NK-92 (cell line): Measurements from ENCODE around the gene RAPGEF4.
"Not testable (repeated sequence)": the region's sequence is repeated elsewhere in the genome, so short reads cannot be mapped to it uniquely, and the experiment has no call there.

Experiments used
- DNase-seq: peaks from one replicate; lab custom pipeline; 2025; ENCODE audit not compliant: unreplicated experiment; lab: John Stamatoyannopoulos, UW

The RAPGEF4 gene

DNA sequence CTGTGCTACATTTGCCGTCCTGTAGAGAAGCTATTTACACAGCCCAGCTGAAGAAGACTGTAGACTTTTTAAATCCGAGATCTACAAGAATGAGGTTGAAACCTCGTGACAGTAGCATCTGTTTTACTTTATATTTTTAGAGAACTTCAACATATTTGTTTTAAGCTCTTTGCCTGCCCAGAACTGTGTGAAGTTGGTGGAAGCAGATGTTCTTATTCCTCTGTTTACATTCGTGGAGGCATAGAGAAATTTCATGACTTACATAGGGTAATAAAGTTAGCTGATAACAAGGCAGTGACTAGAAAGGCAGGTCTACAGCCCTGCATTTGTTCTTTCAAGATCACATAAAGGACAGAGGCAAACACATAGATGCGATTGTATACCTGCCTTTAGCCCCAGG, 293.0 kb downstream of the RAPGEF4 start:
- no peak for DNase-seq

DNA sequence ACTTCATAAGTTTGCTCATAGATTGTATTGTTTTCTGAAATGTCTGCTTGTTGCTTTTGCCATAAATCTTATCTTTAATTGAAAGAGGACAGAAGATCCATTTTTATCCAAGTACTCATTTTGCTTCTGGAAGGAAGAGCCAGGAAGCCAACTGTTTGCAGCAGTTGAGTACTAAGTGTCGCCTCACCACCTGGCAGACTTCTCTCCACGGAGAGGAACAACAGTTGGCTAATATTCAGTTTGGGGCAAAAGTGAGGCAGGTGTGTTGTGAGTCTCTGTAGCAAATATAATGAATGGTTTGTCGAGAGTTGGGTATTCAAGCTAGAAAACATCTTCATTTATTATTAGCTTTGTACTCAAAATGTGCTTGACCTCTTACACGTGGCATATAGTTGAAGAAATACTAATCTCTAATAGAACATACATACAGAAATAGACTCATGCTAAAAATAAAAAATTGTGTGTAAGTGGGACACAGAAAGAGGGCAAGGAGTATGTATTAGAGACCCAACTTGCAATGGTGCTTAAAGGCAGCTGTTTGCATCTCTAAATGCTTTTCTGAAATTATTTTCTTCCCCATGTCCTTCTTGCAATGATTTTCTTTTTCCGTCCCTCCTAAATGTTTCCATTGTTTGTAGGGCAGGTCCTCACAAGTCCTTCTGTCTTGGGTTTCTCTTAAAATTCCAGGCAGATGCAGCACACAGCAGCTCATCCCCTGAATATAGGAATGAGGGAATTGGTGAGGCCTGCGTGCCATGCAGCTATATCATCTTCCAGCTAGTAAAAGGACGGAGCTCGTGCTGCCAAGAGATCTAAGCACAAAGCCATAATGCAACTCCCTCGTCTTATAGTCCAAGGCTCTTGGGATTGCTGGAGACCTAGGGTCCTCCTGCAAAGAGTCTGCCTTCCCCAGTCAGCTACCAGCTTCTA, 295.2 kb downstream of the RAPGEF4 start:
- no peak for DNase-seq

DNA sequence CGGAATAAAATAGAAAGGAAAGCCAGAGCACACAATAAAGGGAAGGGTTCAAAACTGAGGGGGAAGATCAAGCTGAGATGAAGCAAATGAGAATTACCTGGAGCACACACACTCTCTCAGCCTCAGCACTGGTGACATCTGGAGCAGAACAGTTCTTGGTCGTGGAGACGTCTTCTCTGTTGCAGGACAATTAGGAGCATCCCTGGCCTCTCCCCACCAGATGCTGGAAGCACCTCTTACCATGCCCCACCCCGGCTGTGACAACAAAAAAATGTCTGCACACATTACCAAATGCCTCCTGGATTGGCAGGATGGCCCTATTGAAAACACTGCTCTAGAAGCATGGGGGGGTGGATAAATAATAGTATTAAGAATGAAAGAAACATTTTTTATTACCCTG, 296.4 kb downstream of the RAPGEF4 start:
- no peak for DNase-seq

DNA sequence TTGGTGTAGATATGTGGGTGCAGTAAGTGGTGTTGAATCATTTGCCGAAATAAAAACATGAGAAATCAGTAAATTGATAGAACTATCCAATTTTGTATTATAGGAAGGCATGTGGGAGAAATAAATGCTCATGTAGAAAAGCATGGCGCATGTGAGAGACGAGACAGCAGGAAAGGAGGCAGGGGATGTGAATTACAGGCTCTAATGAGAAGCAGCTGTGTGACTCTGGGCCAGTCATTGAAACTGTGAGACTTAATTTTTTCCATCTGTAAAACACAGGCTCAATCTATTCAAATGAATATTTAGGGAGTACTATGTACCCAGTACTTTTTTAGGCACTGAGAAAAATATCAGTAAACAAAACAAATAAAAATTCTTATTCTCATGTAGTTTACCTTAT, 297.4 kb downstream of the RAPGEF4 start:
- DNase-seq, result no peak

DNA sequence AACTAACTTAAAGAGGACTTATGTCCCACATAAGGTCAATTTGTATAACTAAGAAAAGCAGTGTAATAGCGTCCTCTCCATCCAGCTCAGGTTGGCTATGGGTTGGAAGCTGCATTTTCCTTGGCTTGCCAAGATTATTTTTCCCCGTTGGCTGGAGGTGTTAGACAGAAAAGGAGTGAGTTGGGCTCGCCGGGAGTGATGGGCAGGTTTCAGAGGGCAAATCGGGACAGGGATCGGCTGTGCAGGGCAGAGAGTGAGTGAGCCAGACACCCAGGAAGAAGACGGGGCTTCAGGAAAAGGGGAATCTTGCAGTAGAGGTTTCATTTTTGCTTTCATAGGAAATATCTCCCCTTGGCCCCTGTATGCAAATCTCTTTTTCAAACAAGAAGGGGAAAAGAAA, 298.5 kb downstream of the RAPGEF4 start:
- no peak for DNase-seq

DNA sequence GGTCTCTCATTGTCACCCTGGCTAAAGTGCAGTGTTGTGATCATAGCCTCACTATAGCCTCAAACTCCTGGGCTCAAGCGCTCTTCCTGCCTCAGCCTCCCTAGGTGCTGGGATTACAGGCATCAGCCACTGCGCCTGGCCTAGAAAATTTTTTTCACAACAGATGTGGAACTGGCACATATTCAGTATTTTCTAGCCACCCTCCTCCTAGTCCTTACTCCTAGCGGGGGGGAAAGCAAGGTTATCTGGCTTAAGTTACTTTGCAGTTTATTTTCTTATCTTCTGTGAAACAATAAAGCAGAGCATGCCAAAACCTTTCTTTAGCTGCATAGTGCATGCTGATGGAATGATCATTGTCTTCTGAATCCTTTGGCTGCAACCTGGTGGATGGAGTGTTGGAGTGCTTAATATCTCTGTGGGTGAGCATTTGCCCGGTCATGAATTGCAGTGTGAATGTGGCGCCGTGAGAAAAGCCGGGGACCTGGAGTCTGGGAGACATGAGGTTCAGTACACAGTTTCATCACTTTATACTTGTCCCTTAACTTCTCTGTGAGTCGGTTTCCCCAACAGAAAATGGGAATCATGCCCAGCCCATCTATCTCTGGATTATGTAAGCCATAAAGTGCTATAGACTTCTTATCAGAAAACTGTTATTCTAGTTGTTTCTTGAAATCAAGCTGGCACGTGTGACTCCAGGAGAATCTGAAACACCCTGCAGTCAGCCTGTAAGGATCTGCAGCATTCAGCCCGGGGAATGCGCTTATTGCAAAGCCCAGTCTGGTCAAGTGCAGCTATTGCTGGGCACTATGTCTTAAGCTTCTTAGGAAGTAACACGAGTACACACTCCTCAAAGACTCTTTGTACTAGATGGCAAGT, 301.8 kb downstream of the RAPGEF4 start:
- no peak for DNase-seq

DNA sequence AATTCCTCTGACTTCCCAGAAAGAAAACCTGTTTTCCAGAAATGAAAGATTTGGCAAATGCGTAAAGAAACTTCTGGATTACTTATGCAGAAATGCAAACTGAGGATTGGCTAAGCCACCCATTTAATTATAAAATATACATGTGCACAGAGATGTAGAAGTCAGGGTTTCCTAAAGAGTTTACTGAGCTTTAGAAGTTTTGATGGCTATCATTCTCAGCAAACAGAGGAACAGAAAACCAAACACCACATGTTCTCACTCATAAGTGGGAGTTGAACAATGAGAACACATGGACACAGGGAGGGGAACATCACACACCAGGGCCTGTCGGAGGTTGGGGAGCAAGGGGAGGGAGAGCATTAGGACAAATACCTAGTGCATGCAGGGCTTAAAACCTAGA, 302.6 kb downstream of the RAPGEF4 start:
- DNase-seq, result not testable (repeated sequence)

DNA sequence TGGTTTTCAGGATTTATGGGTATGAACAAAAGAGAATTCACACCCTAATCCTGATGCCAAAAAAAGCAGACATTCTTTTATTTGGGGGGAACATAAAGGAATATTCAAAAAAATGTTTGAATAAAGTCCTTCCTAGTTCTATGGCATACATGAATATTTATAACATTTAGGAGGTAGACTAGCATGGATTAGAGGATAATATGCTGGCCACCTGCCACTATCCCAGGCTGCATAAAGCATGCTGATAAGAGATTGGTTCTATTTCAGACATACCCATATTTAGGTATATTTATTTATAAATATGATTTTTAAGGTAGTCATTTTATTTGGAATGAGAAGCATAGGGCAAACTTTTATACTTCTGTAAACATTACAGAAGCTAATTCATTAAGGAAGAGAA, 305.1 kb downstream of the RAPGEF4 start:
- DNase-seq, result no peak

DNA sequence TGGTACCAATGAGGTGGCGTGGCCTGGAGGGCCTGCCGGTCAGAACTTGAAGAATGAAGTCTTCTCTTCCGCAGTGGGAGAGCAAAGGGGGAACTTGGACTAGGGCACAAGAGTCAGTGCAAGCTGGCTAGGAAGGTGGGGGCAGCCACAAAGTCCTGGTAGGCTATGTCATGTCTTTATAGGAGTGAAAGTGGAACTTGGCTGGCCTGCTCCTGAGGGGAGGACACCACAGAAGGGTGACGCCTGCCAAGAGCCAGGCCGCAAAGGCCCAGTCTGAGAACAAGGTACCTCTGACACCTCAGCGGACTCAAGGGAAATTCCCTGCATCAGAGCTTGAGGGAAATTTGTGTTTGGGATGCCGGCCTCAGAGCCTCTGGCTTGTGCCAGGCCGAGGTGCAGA, 307.8 kb downstream of the RAPGEF4 start:
- DNase-seq, result no peak

DNA sequence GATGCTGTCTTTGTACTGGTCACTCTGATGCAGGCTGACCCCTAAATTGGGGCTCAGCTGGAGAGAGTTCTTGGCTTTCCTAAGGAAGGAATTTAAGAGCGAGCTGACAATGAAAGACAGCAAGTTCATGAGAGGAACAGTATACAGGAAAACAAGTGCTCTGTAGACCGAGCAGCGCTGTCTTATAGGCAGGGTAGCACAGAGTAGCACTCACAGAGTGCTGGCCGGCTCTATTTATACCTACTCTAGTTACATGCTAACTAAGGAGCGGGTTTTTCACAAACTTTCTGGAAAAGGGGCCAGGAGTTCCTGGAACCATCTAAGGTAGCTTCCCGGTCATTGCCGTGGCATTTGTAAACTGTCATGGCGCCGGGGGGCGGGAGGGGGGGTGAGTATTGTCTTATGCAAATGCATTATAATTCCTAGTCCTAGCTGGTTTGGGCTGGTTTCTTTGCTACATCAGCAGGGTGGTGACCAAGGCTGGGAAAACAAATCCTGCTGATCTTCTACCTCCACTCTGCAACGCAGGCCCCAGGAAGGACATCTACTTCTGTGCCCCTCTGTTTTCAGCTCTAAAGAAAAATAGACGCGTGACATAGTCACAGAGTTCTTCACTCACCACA, 308.4 kb downstream of the RAPGEF4 start:
- no peak for DNase-seq

DNA sequence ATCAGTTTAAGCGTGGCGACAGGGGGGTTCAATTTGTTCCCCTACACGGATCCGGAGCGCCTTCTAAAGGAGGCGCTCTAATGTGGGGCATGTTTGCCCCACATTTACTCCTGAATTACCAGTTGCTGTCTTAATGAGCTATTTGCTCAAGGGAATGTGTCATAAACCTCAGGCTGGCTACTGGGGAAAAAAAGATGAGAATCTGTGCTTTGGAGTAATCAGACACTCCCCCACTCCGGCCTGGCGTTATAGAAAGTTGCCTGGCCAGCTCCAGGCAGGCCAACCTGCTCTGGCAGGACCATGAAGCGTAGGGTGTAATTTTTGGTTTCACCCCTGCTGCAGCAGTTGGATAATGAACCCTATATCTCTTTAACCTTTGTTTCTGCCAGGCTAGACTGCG, 309.0 kb downstream of the RAPGEF4 start:
- no peak for DNase-seq

DNA sequence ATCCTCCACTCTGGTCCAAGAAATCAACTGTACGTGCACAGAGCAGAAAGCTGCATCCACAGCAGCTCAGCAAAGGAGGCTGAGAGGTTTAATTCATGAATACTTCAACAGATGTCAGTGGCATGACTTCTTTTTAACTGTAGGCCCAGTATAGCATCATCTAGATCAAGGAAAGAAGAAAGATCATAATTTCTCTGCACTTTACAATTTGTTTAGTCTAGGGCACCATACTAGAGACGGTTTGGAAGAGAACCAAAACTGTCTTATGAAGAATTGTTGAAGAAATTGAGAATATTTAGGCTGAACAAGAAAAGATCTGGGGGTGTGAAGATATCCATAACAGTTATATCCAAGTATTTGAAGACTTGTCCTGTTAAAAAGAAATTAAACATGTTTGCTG, 309.5 kb downstream of the RAPGEF4 start:
- no peak for DNase-seq

DNA sequence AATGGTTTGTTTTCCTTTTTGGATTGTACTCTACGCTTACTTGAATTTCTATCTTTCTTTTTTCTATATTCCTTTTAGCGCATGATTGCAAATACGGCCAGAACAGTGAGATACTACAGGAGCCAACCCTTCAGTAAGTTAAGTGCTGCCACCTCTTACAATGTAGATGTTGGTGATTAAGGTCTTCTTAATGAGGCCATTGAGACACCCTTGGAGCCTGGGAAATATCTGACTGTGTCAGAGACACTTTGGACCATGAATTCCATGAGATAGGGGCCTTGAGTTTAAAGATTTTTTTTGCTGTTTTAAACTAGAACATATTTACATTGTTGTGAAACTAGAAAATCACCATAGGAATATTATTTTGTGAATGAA, 312.9 kb downstream of the RAPGEF4 start:
- DNase-seq, result no peak

DNA sequence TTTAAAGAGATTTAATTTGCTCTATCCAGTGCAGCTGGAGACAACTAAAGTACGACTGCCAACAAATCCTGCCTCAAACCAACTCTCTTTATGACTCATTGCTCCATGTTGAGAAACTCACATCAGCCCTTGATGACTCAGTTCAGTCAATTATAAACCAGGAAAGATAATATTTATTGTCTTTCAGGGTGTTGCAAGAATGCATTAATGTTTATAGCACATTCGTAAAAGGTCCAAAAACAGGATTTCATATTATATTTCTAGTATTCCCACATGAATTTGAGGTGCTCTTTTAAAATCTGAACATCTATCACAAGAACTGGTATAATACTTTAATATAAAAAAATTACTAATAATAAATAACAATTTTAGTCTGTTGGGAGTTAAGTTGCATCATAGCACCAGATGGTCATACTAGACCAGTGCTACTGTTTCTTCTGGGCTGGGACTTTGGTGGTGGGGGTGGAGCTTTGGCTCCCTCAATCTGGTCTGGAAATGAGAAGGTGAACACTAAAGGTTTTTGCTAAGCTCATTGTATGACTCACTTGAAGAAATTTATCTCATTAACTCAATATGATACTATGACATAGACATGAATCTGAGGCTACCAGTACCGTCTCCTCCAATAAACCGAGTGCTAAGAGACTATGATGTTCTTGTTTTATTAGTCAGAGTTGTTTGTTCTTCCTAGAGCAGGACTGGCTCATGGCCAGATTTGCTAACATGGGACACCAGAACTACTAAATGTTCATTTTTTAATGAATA, 313.4 kb downstream of the RAPGEF4 start:
- DNase-seq, result no peak

DNA sequence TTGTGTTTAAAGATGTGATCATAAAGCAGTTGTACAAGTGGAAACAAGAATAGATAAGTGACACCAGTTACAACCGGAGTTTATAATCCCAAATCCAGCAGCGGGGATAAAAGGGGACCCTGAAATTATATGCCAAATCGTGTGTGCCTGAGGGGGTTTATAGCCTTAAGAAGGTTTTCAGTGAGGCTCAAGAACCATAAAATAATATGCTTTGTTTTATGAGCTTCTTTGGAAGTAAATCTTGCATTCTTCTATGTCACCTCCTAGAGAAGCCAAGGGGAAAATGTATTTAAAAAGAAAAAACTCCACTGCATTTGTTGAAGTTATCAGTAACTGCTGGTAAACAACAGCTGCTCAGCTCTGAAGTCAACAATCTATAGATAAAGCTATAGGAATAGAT, 314.2 kb downstream of the RAPGEF4 start:
- DNase-seq, result no peak

DNA sequence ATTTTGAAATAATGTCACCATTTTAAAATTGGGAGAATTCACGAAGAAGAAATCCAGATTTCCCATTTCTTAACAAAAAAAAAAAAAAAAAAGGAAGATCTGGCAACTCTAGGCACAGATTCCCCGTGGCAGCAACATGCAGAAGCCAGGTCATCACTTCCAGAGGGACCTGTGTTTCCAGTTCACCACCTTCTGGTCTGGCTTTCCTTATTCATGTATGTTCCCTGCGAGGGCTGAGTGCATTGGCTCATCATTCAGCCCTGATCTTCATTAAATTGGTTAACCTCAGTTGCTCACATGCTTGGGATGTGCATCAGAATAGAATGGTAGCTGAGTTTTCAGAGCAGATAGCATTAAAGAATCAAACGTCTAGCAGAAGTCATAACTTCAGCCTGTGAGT, 315.0 kb downstream of the RAPGEF4 start:
- no peak for DNase-seq

DNA sequence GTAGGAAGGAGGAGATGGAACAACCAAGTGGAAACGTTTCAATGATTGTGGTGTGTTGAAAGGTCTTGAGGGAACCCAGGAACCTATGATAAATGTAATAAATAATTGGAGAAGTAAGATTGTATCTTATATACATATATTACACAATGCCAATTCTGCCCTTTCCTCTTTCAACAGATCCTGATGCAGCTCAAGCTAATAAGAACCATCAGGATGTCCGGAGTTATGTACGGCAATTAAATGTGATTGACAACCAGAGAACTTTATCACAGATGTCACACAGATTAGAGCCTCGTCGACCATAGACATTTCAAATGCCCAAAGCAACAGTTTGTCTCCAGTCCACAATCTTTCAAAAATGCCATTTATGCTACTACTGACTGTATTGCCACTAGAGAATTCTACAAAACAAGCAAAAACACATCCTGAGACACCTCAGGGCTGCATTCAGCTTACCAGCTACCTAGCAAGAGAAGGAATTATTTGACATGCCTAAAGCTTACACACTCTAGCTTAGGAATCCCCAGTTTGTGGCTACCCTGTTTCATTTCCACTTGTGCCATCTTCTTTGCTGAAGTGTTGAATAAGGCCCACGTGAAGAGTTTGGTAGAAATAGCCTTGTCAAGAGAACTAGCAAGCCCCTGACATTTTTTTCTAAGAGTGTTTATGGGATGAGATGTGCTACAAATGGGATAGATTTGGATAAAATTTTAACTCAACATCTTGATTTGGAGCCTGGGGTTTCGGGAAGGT, 316.0 kb downstream of the RAPGEF4 start:
- DNase-seq, result no peak

DNA sequence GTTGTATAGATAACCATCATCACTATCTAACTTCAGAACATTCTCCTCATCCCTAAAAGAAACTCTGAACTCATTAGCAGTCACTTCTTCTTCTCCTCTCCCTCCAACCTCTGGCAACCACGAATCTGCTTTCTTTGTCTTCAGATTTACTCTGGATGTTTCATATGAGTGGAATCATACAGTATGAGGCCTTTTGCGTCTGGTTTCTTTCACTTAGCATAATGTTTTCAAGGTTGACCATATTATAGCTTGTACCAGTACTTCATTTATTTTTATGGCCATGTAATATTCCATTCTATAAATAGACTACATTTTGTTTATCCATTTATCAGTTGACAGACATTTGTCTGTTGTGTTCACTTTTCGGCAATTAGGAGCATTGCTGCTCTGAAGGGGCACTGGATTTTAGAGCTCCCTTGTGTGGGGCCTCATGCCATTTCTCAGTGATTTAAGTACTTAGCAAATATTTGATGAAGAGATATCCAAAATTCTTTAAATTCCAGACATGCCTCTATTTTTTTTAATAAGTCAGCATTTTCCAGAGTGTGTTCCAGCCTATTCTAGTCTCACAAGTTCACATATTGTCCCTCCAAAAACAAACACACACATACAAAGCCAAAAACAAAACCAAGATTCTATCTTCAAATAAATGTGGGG, 317.5 kb downstream of the RAPGEF4 start:
- DNase-seq, result no peak

DNA sequence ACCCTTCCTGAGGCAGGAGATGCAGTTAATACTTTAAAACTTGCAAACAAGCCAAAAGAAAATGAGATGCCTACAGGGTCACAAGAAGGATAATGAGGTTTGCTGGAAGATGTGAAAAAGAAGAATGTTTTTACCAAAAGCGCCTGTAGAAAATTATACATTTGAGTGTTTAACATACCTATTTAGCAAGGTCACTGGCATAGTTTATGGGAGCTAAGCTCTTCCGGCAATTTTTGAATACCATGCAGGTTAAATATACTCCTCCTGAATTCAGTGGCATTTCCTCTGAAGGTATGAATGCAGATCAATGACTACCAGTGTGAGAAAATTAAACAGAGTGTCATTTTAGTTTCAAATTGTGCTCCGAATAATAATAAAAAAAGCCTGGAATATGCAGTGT, 318.8 kb downstream of the RAPGEF4 start:
- no peak for DNase-seq
